K562 (cell line): Measurements from ENCODE around the gene MAP3K4. TPM values are rescaled to one million over a fixed set of nuclear protein-coding genes. Genes with fewer than 3 reads are reported as not detected.

Source experiments
- ATAC-seq: fragments of 200-7000 bp; cut with Tn5 transposase; 3 replicates; pipeline ENCODE4 v1.9.1; 2020; ENCODE audit warnings: moderate library complexity
- BruUV-seq: library from RNA; stranded (reverse); fragments of 400-500 nt; replicated peaks from 2 replicates; lab custom pipeline; 2021; lab: Mats Ljungman, UMichigan
- CTCF ChIA-PET: fragments of 300-600 bp; formaldehyde crosslinking; extraction: SDS; loops from one replicate; lab custom pipeline; 2021; ENCODE audit warnings: low intra/inter-chr PET ratio; lab: Yijun Ruan, JAX
- POLR2A ChIA-PET: fragments of 300-600, 350-650 bp; sonication (Branson Sonifier 250); formaldehyde crosslinking; extraction: SDS; loops from one replicate; lab custom pipeline; 2021; ENCODE audit warnings: antibody characterized with exemption, inconsistent platforms; lab: Yijun Ruan, JAX
- DNase-seq, 4 experiments: peaks; one replicate each; pipeline versions ENCODE4 v3.0.0 to v3.0.0-alpha.2; 2011 to 2018; ENCODE audit warnings: low spot score in 3 of 4, mixed read lengths in 3 of 4; ENCODE audit errors: extremely low read depth in 1 of 4
- FAIRE-seq: peaks from 2 replicates; lab custom pipeline; 2011; peaks lifted over from hg19 to GRCh38; lab: Jason Lieb, UNC
- H2AFZ ChIP-seq: 2 replicates; pipeline ENCODE4 v1.6.0; 2011; ENCODE audit warnings: low read depth, low read length, control low read depth, inconsistent platforms
- H3K27ac ChIP-seq: fragments of 200-600 bp; 3 replicates; pipeline ENCODE4 v1.8.0; 2011; ENCODE audit warnings: low read depth, mild to moderate bottlenecking, control low read depth, inconsistent platforms, low read length, moderate library complexity, mixed read lengths; ENCODE audit errors: extremely low read depth
- H3K27me3 ChIP-seq, 2 experiments: fragments of 300-600 bp in 1 of 2; 2 replicates in 1 of 2; 3 replicates in 1 of 2; pipeline versions ENCODE4 v1.6.0 to v1.8.0; 2011; ENCODE audit warnings: inconsistent platforms in 2 of 2, low read length in 2 of 2, mild to moderate bottlenecking in 1 of 2, mixed read lengths in 1 of 2, moderate library complexity in 1 of 2; ENCODE audit not compliant: control insufficient read depth in 2 of 2, insufficient read depth in 2 of 2
- H3K36me3 ChIP-seq: fragments of 300-600 bp; 3 replicates; pipeline ENCODE4 v1.8.0; 2011; ENCODE audit warnings: mild to moderate bottlenecking, low read length, inconsistent platforms; ENCODE audit not compliant: control insufficient read depth, insufficient read depth
- H3K4me1 ChIP-seq, 2 experiments: fragments of 200-600 bp in 1 of 2; replicated peaks in 1 of 2; 2 replicates in 1 of 2; 3 replicates in 1 of 2; pipeline versions ENCODE4 v1.5.1 to v1.8.0; 2011; ENCODE audit warnings: inconsistent platforms in 2 of 2, low read length in 2 of 2, mild to moderate bottlenecking in 1 of 2, mixed read lengths in 1 of 2, moderate library complexity in 1 of 2; ENCODE audit not compliant: control insufficient read depth in 2 of 2, insufficient read depth in 2 of 2
- H3K4me2 ChIP-seq: 2 replicates; pipeline ENCODE4 v1.6.1; 2011; ENCODE audit warnings: low read length, control low read depth, inconsistent platforms, mixed read lengths; ENCODE audit not compliant: insufficient read depth
- H3K4me3 ChIP-seq: fragments of 200-600 bp; sonication (generic), shearing (Covaris generic); 2 replicates; pipeline ENCODE4 v1.5.1; 2016; ENCODE audit warnings: control low read depth, inconsistent platforms
- H3K79me2 ChIP-seq: fragments of 200-600 bp; 3 replicates; pipeline ENCODE4 v1.8.0; 2011; ENCODE audit warnings: low read length, inconsistent platforms; ENCODE audit not compliant: control insufficient read depth, insufficient read depth
- H3K9ac ChIP-seq, 2 experiments: 2 replicates each; pipeline versions ENCODE4 v1.6.0 to v1.6.1; 2011; ENCODE audit warnings: low read depth in 2 of 2, low read length in 2 of 2, control low read depth in 1 of 2, inconsistent platforms in 1 of 2, mild to moderate bottlenecking in 1 of 2, mixed read lengths in 1 of 2; ENCODE audit not compliant: insufficient read depth in 1 of 2
- H3K9me1 ChIP-seq: one replicate; pipeline ENCODE4 v1.6.0; 2011; ENCODE audit warnings: inconsistent platforms, mild to moderate bottlenecking, low read length, moderate library complexity; ENCODE audit not compliant: control insufficient read depth, insufficient read depth
- H3K9me3 ChIP-seq: replicated peaks from 2 replicates; pipeline ENCODE4 v1.5.1; 2011; ENCODE audit warnings: low read depth, low read length, inconsistent platforms; ENCODE audit not compliant: control insufficient read depth, insufficient read depth
- H4K20me1 ChIP-seq: replicated peaks from 2 replicates; pipeline ENCODE4 v1.6.1; 2011; ENCODE audit warnings: low read length, inconsistent platforms, mixed read lengths; ENCODE audit not compliant: control insufficient read depth, insufficient read depth
- DEAF1 ChIP-seq: fragments of 450-650 bp; formaldehyde crosslinking; IDR thresholded peaks from 2 replicates; pipeline ENCODE4 v1.4.0; 2020; ENCODE audit warnings: mild to moderate bottlenecking, moderate library complexity
- E2F1 ChIP-seq: sonication (generic); formaldehyde crosslinking; IDR thresholded peaks from 2 replicates; pipeline ENCODE4 v1.8.1; 2023; ENCODE audit warnings: mild to moderate bottlenecking, missing genetic modification reagents, moderate library complexity
- FOXJ3 ChIP-seq: sonication (generic); formaldehyde crosslinking; IDR thresholded peaks from 2 replicates; pipeline ENCODE4 v1.4.0; 2020; ENCODE audit warnings: mild to moderate bottlenecking, missing genetic modification reagents
- NEUROD1 ChIP-seq: fragments of 150-350 bp; IDR thresholded peaks from 2 replicates; pipeline ENCODE4 v1.6.1; 2014; ENCODE audit warnings: borderline replicate concordance, low read length, low read depth; ENCODE audit not compliant: partially characterized antibody
- NFIC ChIP-seq: fragments of 450-650 bp; IDR thresholded peaks from 2 replicates; pipeline ENCODE4 v1.6.1; 2017; ENCODE audit warnings: mild to moderate bottlenecking, inconsistent platforms
- PHF20 ChIP-seq: fragments of 450-650 bp; IDR thresholded peaks from 2 replicates; pipeline ENCODE4 v1.6.1; 2018; ENCODE audit not compliant: partially characterized antibody
- PREB ChIP-seq: sonication (generic); formaldehyde crosslinking; IDR thresholded peaks from 2 replicates; pipeline ENCODE4 v1.8.1; 2023; ENCODE audit warnings: mild to moderate bottlenecking, missing genetic modification reagents
- SAFB2 ChIP-seq: fragments of 200-400 bp; formaldehyde crosslinking; IDR thresholded peaks from 2 replicates; pipeline ENCODE4 v1.6.1; 2018; ENCODE audit warnings: borderline replicate concordance, low read length, low read depth, moderate library complexity; ENCODE audit not compliant: severe bottlenecking
- ZBTB12 ChIP-seq: fragments of 250-450 bp; sonication (Bioruptor Pico); IDR thresholded peaks from 2 replicates; pipeline ENCODE4 v1.4.0; 2020
- ZBTB7A ChIP-seq: IDR thresholded peaks from 2 replicates; pipeline ENCODE4 v1.6.1; 2011; ENCODE audit warnings: low read depth, mild to moderate bottlenecking, low read length, moderate library complexity, borderline replicate concordance; ENCODE audit not compliant: control insufficient read depth
- ZNF584 ChIP-seq: fragments of 200-800 bp; sonication (Bioruptor generic); IDR thresholded peaks from 2 replicates; pipeline ENCODE4 v1.6.1; 2016; ENCODE audit warnings: low read depth, mild to moderate bottlenecking, missing genetic modification characterization, missing compliant biosample characterization
- WGBS: fragments of 100-300 bp; shearing (Covaris generic); methylation state at CpG from one replicate; pipeline ENCODE4 v1.1.6; 2016; ENCODE audit warnings: low coverage, mixed read lengths; ENCODE audit not compliant: insufficient coverage; ENCODE audit errors: missing lambda C conversion rate; 5-methylcytosine and 5-hydroxymethylcytosine counted together
- in situ Hi-C: fragments of 300-500 bp; cut with MboI; formaldehyde crosslinking; loops from 4 replicates; pipeline ENCODE4 v1.15.0; 2018; ENCODE audit warnings: inconsistent platforms, mixed read lengths
- intact Hi-C: fragments of 100-400 bp; cut with micrococcal nuclease; formaldehyde crosslinking; loops from 2 replicates; pipeline ENCODE4 v1.14.2; 2022
- polyA plus RNA-seq, 8 experiments: library from polyadenylated mRNA; depleted of rRNA in 4 of 8; stranded (reverse) in 5 of 8; unstranded in 3 of 8; fragments of >200 nt; fragmentation: Nextera tagmentation in 2 of 8; fragmentation: Illumina TruSeq in 1 of 8; extraction: Ambion mirVana in 2 of 8; extraction: Trizol in 1 of 8; gene quantifications; 2 replicates each; pipeline versions ENCODE4 v1.2.1 to v1.2.3, GENCODE V29; 2011 to 2014; ENCODE audit warnings: inconsistent platforms in 1 of 8, missing spikeins in 1 of 8
- total RNA-seq, 7 experiments: library from RNA; depleted of rRNA in 6 of 7; stranded (reverse); fragments of >200 nt in 6 of 7; fragmentation: Illumina TruSeq in 2 of 7; extraction: Trizol in 2 of 7; gene quantifications; 2 replicates each; pipeline versions ENCODE4 v1.2.1 to v1.2.3, GENCODE V29; 2011 to 2021; ENCODE audit warnings: low replicate concordance in 1 of 7

MAP3K4 gene
- total and polyA plus RNA-seq, 9 of the 15 experiments (the other 6 are each of a cell fraction or from before 2014, with no cell fraction given), result 21.0 to 77.2 (median 48.9) TPM

GRCh38 chr6:161107779-161108730 is 116.5 kb downstream of the MAP3K4 start:
- Histone ChIP-seq H3K9me3 (no peaks in the 10 kb centered on the region), H3K4me1 (no peaks in the 10 kb centered on the region), H3K9ac (no peak overlapping the region), H3K4me2 (no peak overlapping the region), H3K79me2 (no peaks in the 10 kb centered on the region), H3K36me3 (peaks cover 93% of the 10 kb centered on the region), H4K20me1 (no peaks in the 10 kb centered on the region), H3K27me3 (no peaks in the 10 kb centered on the region), H3K4me3 (no peak overlapping the region), H3K27ac (no peak overlapping the region), H2AFZ (no peak overlapping the region), H3K9me1 (no peaks in the 10 kb centered on the region)
- ATAC-seq (no peak), DNase-seq (no peak), FAIRE-seq (no peak)
- in situ Hi-C loops, result no loop called here
- BruUV-seq, result no TSS peak
- CTCF ChIA-PET, result no interaction called here
- POLR2A ChIA-PET, result interaction anchor here (0.6 kb wide), 1 partner anchor 618 kb away, joined by 3 read pairs; no protein-coding TSS in a partner anchor
- 90% methylated on average over 23 of the region's 23 CpGs for WGBS
- intact Hi-C loops, result no loop called here
- TF ChIP-seq SAFB2 (no peak), ZNF584 (no peak), NFIC (no peak), PHF20 (no peak), E2F1 (CRISPR knock-in tag) (no peak), ZBTB12 (CRISPR knock-in tag) (no peak), ZBTB7A (no peak), PREB (CRISPR knock-in tag) (no peak), DEAF1 (CRISPR knock-in tag) (no peak), FOXJ3 (no peak), NEUROD1 (no peak)
